Upper lobe of right lung (tissue), 1 donor: Measurements from ENCODE around the gene ORC4. TPM values are rescaled to one million over a fixed set of nuclear protein-coding genes. Genes with fewer than 3 reads are reported as not detected.

Source experiments
- ATAC-seq: fragments of 200-7000 bp; cut with Tn5 transposase; one replicate; pipeline ENCODE4 v1.9.1; 2020; ENCODE audit warnings: mild to moderate bottlenecking, moderate library complexity
- DNase-seq: peaks from one replicate; pipeline ENCODE4 v3.0.0-alpha.2; 2020
- H3K27ac ChIP-seq: fragments of 200-600 bp; one replicate; pipeline ENCODE4 v1.8.0; 2022
- H3K27me3 ChIP-seq: fragments of 200-600 bp; one replicate; pipeline ENCODE4 v1.8.0; 2022; ENCODE audit warnings: mild to moderate bottlenecking
- H3K36me3 ChIP-seq: fragments of 200-600 bp; one replicate; pipeline ENCODE4 v1.8.0; 2022
- H3K4me1 ChIP-seq: fragments of 200-600 bp; one replicate; pipeline ENCODE4 v1.8.0; 2022
- H3K4me3 ChIP-seq: fragments of 200-600 bp; one replicate; pipeline ENCODE4 v1.8.0; 2022; ENCODE audit warnings: mild to moderate bottlenecking
- H3K9me3 ChIP-seq: fragments of 200-600 bp; one replicate; pipeline ENCODE4 v1.8.0; 2022
- intact Hi-C: fragments of 100-400 bp; cut with DNase I; formaldehyde crosslinking; loops from one replicate; pipeline ENCODE4 v1.11.0; 2022
- total RNA-seq: library from RNA; stranded (reverse); fragmentation: NEBNext Ultra II Directional; extraction: Animal tissue kit (Norgen Biotek cat#: 25700); gene quantifications from one replicate; pipeline ENCODE4 v1.2.1, GENCODE V29; 2021
- TF ChIP-seq, protein P1 (sequence below): fragments of 200-600 bp; IDR thresholded peaks from one replicate; pipeline ENCODE4 v1.8.0; 2022; ENCODE audit warnings: antibody characterized with exemption
- donor health status: DM: no; HTN: yes; CAD: no; lungs with severe emphysema.

Gene ORC4
- total RNA-seq, 1 donor from 2014 or later: 38.2 TPM

DNA sequence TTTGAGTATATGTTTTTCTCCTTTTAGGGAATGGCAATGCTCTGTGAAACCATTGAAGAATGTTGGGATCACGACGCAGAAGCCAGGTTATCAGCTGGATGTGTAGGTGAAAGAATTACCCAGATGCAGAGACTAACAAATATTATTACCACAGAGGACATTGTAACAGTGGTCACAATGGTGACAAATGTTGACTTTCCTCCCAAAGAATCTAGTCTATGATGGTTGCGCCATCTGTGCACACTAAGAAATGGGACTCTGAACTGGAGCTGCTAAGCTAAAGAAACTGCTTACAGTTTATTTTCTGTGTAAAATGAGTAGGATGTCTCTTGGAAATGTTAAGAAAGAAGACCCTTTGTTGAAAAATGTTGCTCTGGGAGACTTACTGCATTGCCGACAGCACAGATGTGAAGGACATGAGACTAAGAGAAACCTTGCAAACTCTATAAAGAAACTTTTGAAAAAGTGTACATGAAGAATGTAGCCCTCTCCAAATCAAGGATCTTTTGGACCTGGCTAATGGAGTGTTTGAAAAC lies 93.4 kb downstream of the ORC4 start:
- Histone ChIP-seq H3K27ac (no peak overlapping the region), H3K9me3 (no peaks in the 10 kb centered on the region), H3K4me3 (no peak overlapping the region), H3K27me3 (no peaks in the 10 kb centered on the region), H3K4me1 (peaks cover 12% of the 10 kb centered on the region), H3K36me3 (peaks cover 27% of the 10 kb centered on the region)
- ATAC-seq (no peak), DNase-seq (no peak)
- intact Hi-C loops: no loop called here
- TF ChIP-seq, protein P1, sequence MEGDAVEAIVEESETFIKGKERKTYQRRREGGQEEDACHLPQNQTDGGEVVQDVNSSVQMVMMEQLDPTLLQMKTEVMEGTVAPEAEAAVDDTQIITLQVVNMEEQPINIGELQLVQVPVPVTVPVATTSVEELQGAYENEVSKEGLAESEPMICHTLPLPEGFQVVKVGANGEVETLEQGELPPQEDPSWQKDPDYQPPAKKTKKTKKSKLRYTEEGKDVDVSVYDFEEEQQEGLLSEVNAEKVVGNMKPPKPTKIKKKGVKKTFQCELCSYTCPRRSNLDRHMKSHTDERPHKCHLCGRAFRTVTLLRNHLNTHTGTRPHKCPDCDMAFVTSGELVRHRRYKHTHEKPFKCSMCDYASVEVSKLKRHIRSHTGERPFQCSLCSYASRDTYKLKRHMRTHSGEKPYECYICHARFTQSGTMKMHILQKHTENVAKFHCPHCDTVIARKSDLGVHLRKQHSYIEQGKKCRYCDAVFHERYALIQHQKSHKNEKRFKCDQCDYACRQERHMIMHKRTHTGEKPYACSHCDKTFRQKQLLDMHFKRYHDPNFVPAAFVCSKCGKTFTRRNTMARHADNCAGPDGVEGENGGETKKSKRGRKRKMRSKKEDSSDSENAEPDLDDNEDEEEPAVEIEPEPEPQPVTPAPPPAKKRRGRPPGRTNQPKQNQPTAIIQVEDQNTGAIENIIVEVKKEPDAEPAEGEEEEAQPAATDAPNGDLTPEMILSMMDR: no peak

DNA sequence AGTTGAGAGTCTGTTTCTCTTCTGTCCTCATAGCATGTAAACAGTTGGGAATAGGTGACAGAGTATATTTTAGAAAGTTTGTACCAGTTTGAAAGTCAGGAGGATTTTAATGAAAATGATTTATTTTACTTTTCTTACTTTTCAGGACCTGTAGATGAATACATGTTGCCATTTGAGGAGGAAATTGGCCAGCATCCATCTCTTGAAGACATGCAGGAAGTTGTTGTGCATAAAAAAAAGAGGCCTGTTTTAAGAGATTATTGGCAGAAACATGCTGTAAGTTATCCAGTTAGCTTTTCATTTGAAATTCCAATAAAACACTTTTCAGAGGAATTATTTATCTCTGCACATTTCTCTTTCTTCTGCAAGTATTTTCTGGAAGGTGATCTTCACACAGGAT lies 94.7 kb downstream of the ORC4 start:
- H3K27me3 ChIP-seq: no peaks in the 10 kb centered on the region
- no peak for ATAC-seq
- H3K36me3 ChIP-seq: peaks cover 31% of the 10 kb centered on the region
- no peak for DNase-seq
- no peak overlapping the region for H3K4me3 ChIP-seq
- TF ChIP-seq, protein P1: no peak
- no peak overlapping the region for H3K27ac ChIP-seq
- intact Hi-C loops: no loop called here
- H3K9me3 ChIP-seq: no peaks in the 10 kb centered on the region
- peaks cover 12% of the 10 kb centered on the region for H3K4me1 ChIP-seq

DNA sequence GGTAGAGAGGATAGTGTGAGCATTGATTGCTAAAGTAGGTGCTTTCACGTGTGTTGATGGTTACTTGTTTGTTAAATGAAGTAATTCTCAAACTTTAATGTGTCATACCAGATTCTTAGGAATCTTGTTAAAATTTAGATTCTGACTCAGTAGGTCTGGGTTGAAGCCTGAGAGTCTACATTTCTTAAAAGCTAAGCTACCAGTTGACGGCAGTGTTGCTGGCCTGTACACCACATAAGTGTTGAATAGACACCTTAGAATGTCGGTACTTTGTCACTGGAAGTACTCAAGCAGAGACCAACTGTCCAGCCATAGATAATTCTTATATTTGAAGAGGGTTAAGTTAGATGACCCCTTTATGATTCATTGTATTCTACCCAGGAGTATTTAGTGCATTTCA lies 95.9 kb downstream of the ORC4 start:
- DNase-seq (no peak), ATAC-seq (no peak)
- TF ChIP-seq, protein P1: no peak
- no peak overlapping the region for H3K4me3 ChIP-seq
- H3K36me3 ChIP-seq: peaks cover 34% of the 10 kb centered on the region
- H3K4me1 ChIP-seq: peaks cover 12% of the 10 kb centered on the region
- H3K27ac ChIP-seq: no peak overlapping the region
- intact Hi-C loops: no loop called here
- H3K9me3 ChIP-seq: no peaks in the 10 kb centered on the region
- H3K27me3 ChIP-seq: no peaks in the 10 kb centered on the region

DNA sequence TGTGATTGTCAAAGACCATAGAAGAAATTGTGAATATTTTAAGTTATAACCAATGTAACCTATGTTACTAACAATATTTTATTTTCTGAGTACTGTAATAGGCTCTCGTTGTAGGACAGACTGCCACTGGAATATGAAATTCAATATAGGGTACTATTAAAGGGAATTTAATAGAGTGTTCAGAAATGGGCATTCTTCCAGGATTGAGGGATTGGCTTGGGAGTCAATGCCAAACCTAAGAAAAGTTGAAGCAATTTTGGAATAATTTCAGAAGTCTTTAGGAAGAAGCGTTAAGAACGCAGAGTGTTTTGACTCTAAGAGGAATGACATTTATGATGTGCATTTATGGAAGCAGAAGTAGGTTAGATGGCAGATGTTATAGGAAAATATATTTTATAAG lies 96.7 kb downstream of the ORC4 start:
- Histone ChIP-seq H3K36me3 (peaks cover 35% of the 10 kb centered on the region), H3K9me3 (no peaks in the 10 kb centered on the region), H3K4me1 (peaks cover 12% of the 10 kb centered on the region), H3K27me3 (no peaks in the 10 kb centered on the region), H3K4me3 (no peak overlapping the region), H3K27ac (no peak overlapping the region)
- TF ChIP-seq, protein P1: no peak
- ATAC-seq (no peak), DNase-seq (no peak)
- intact Hi-C loops: no loop called here

DNA sequence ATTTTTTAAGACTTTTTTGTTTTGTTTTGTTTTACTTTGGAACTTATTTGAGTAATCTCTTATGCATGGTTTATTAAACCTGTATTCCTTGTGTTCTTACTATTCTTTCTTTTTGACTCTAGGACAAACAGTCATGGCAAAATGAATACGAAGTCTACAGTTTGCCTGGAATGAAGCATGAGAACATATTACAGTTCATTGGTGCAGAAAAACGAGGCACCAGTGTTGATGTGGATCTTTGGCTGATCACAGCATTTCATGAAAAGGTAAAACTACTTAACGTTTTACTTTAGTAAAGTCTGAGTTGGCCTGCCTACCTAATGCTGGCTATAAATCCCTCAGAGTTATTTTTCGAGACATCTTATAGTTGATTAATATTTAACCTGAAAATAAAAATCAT lies 103.4 kb downstream of the ORC4 start:
- Histone ChIP-seq H3K36me3 (peaks cover 28% of the 10 kb centered on the region), H3K9me3 (no peaks in the 10 kb centered on the region), H3K4me3 (no peak overlapping the region), H3K27ac (no peak overlapping the region), H3K4me1 (peaks cover 9% of the 10 kb centered on the region), H3K27me3 (no peaks in the 10 kb centered on the region)
- intact Hi-C loops: no loop called here
- TF ChIP-seq, protein P1: no peak
- no peak for DNase-seq
- ATAC-seq: no peak

DNA sequence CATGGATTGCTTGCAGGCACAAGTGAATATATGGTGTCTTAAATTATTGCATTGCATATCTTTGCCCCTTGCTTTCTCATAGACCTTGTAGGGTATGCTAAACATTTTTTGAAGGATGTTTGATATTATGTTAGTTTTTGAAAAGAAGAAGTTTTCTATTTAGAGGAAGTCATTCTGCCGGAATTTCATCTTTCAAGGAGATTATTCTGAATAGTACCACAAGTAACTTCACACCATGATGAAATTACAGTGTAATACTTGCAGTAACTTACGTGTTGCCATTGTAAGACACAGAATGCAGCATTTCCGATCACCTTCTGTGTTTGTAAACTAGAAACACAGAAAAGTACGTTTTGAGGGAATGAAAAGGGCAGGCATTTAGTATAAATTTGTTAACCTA lies 103.8 kb downstream of the ORC4 start:
- DNase-seq (no peak), ATAC-seq (no peak)
- Histone ChIP-seq H3K9me3 (no peaks in the 10 kb centered on the region), H3K36me3 (peaks cover 24% of the 10 kb centered on the region), H3K27me3 (no peaks in the 10 kb centered on the region), H3K4me3 (no peak overlapping the region), H3K27ac (no peak overlapping the region), H3K4me1 (peaks cover 9% of the 10 kb centered on the region)
- intact Hi-C loops: no loop called here
- TF ChIP-seq, protein P1: no peak
